SK-N-MC (cell line): Measurements from ENCODE around the gene LAMC3.

Experiments
- EZH2 ChIP-seq: fragments of 200-600 bp; sonication (generic); IDR thresholded peaks from one replicate; pipeline ENCODE4 v1.6.1; 2017; ENCODE audit warnings: antibody characterized with exemption
- POLR2AphosphoS5 ChIP-seq: IDR thresholded peaks from 2 replicates; pipeline ENCODE4 v1.6.1; 2012; ENCODE audit warnings: mild to moderate bottlenecking, low read depth, low read length, borderline replicate concordance

DNA sequence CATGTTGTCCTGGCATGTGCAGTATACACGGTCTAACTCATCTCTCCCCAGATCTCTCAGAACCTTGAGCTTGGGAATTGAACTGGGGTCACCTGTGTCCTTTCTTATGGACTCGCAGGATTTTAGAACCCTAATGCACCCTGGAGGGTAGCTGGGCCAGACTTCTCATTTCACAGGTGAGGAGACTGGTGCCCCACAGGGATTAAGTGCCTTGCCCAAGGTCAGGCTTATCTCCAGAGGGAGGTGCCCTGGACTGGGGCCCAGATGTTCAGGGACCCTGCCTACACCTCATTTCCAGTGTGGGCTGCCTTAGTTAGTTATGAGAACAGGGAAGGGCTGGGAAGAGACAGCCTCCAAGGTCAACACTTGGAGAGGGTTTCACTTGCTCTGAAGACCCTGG lies 112.4 kb downstream of the LAMC3 start:
- TF ChIP-seq EZH2 (no peak), POLR2AphosphoS5 (no peak)
